HEK293T (cell line): ENCODE data around the gene GLG1.

Experiments
- BHLHE40 ChIP-seq: fragments of 450-650 bp; IDR thresholded peaks from 2 replicates; pipeline ENCODE4 v1.6.1; 2016; ENCODE audit warnings: mild to moderate bottlenecking, moderate library complexity, borderline replicate concordance
- CTBP1 ChIP-seq: fragments of 450-650 bp; IDR thresholded peaks from 2 replicates; pipeline ENCODE4 v1.6.1; 2016; ENCODE audit warnings: borderline replicate concordance
- FOXA1 ChIP-seq: fragments of 450-650 bp; IDR thresholded peaks from 2 replicates; pipeline ENCODE4 v1.6.1; 2016; ENCODE audit warnings: mild to moderate bottlenecking
- FOXK2 ChIP-seq: fragments of 450-650 bp; IDR thresholded peaks from 2 replicates; pipeline ENCODE4 v1.6.1; 2016; ENCODE audit warnings: mild to moderate bottlenecking
- HDGF ChIP-seq: fragments of 450-650 bp; IDR thresholded peaks from 2 replicates; pipeline ENCODE4 v1.6.1; 2017; ENCODE audit warnings: antibody characterized with exemption, borderline replicate concordance
- L3MBTL2 ChIP-seq: fragments of 450-650 bp; conservative IDR thresholded peaks from 2 replicates; pipeline ENCODE4 v1.6.1; 2016; ENCODE audit warnings: mild to moderate bottlenecking
- LEF1 ChIP-seq: fragments of 450-650 bp; IDR thresholded peaks from 2 replicates; pipeline ENCODE4 v1.6.1; 2017; ENCODE audit warnings: mild to moderate bottlenecking, borderline replicate concordance
- NFRKB ChIP-seq: fragments of 450-650 bp; IDR thresholded peaks from 2 replicates; pipeline ENCODE4 v1.6.1; 2016; ENCODE audit warnings: mild to moderate bottlenecking, moderate library complexity
- SP1 ChIP-seq: fragments of 450-650 bp; IDR thresholded peaks from 2 replicates; pipeline ENCODE4 v1.6.1; 2017
- SUZ12 ChIP-seq: fragments of 450-650 bp; IDR thresholded peaks from 2 replicates; pipeline ENCODE4 v1.6.1; 2016; ENCODE audit warnings: mild to moderate bottlenecking
- TARDBP ChIP-seq: fragments of 450-650 bp; IDR thresholded peaks from 2 replicates; pipeline ENCODE4 v1.6.1; 2016

DNA sequence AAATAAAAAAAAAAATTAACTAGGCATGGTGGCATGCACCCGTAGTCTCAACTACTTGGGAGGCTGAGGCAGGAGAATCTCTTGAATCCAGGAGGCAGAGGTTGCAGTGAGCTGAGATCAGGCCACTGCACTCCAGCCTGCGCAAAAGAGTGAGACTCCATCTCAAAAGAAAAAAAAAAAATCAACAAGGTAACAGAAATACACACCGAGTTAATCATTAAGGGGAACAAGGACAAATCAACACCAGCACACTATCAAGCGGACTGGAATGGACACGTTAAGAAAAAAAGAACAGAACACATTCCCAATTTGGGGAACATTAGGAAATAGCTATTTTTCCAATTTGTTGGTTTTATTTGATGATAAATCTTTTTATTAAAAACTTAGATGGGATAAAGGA lies 28.4 kb upstream of the GLG1 start:
- no peak for TF ChIP-seq SP1
- TF ChIP-seq HDGF, result no peak
- TF ChIP-seq BHLHE40, result no peak
- no peak for TF ChIP-seq L3MBTL2
- TF ChIP-seq TARDBP, result no peak
- no peak for TF ChIP-seq FOXK2
- TF ChIP-seq LEF1, result no peak
- TF ChIP-seq SUZ12, result no peak
- TF ChIP-seq FOXA1, result no peak
- no peak for TF ChIP-seq CTBP1
- TF ChIP-seq NFRKB, result no peak
